Brain microvascular endothelial cell (primary cell): Measurements from ENCODE around the gene MTUS2.
A peak's percentile ranks its signal among the peaks of the same experiment; 100 is the strongest.

Experiments
- DNase-seq: peaks from one replicate; pipeline ENCODE4 v3.0.0-alpha.2; 2020
- H3K27ac ChIP-seq: fragments of 250-450 bp; sonication (Bioruptor Pico); 2 replicates; pipeline ENCODE4 v1.5.1; 2020; ENCODE audit warnings: mild to moderate bottlenecking, moderate library complexity
- H3K27me3 ChIP-seq: fragments of 250-450 bp; sonication (Bioruptor Pico); replicated peaks from 2 replicates; pipeline ENCODE4 v1.5.1; 2020; ENCODE audit warnings: mild to moderate bottlenecking
- H3K36me3 ChIP-seq: fragments of 250-450 bp; sonication (Bioruptor Pico); replicated peaks from 2 replicates; pipeline ENCODE4 v1.5.1; 2020; ENCODE audit warnings: mild to moderate bottlenecking
- H3K4me3 ChIP-seq: 2 replicates; pipeline ENCODE4 v1.5.1; 2011; ENCODE audit warnings: low read depth, mild to moderate bottlenecking, control low read depth, low read length, moderate library complexity
- CTCF ChIP-seq: IDR thresholded peaks from 2 replicates; pipeline ENCODE4 v1.5.1; 2011; ENCODE audit warnings: low read depth, mild to moderate bottlenecking, moderate library complexity, low read length, control low read depth, inconsistent platforms; ENCODE audit errors: missing control alignments
- in situ Hi-C: cut with HindIII; loops from 2 replicates; pipeline ENCODE4 v1.10.0; 2017; ENCODE audit warnings: low sequenced_read_pairs, low pct_ligation_motif_present

The MTUS2 gene

GRCh38 chr13:29472332-29472961, 652.3 kb downstream of the MTUS2 start:
- no peaks in the 10 kb centered on the region for H3K36me3 ChIP-seq
- TF ChIP-seq CTCF = peak; percentile 100
- peak; percentile 62 for DNase-seq
- in situ Hi-C loops = no loop called here
- H3K27me3 ChIP-seq = no peaks in the 10 kb centered on the region
- H3K4me3 ChIP-seq = no peak overlapping the region
- H3K27ac ChIP-seq = no peak overlapping the region

- Histone ChIP-seq H3K27ac (no peak overlapping the region), H3K36me3 (no peaks in the 10 kb centered on the region), H3K4me3 (no peak overlapping the region), H3K27me3 (no peaks in the 10 kb centered on the region)
- DNase-seq = no peak
- in situ Hi-C loops = no loop called here
- TF ChIP-seq CTCF = no peak
Measured at GRCh38 chr13:29473166-29473565, 653.0 kb downstream of the MTUS2 start.

GRCh38 chr13:29474991-29475390, 654.9 kb downstream of the MTUS2 start:
- no peak overlapping the region for H3K4me3 ChIP-seq
- peak overlapping the region; percentile 8 for H3K27ac ChIP-seq
- TF ChIP-seq CTCF = no peak
- peak; percentile 94 for DNase-seq
- in situ Hi-C loops = no loop called here
- no peaks in the 10 kb centered on the region for H3K36me3 ChIP-seq
- no peaks in the 10 kb centered on the region for H3K27me3 ChIP-seq

- DNase-seq = no peak
Measured at GRCh38 chr13:29476046-29476445, 655.9 kb downstream of the MTUS2 start.

GRCh38 chr13:29479716-29480492, 659.8 kb downstream of the MTUS2 start:
- DNase-seq = no peak
- no peaks in the 10 kb centered on the region for H3K27me3 ChIP-seq
- in situ Hi-C loops = no loop called here
- no peak overlapping the region for H3K4me3 ChIP-seq
- no peak for TF ChIP-seq CTCF
- H3K27ac ChIP-seq = no peak overlapping the region
- no peaks in the 10 kb centered on the region for H3K36me3 ChIP-seq

More at GRCh38 chr13:29476046-29476445, 655.9 kb downstream of the MTUS2 start:
- no peak for TF ChIP-seq CTCF
- Histone ChIP-seq H3K4me3 (no peak overlapping the region), H3K36me3 (no peaks in the 10 kb centered on the region), H3K27me3 (no peaks in the 10 kb centered on the region), H3K27ac (no peak overlapping the region)
- in situ Hi-C loops = no loop called here
